ENCODE results near the gene BORCS5.
"Not testable (repeated sequence)": the region's sequence is repeated elsewhere in the genome, so short reads cannot be mapped to it uniquely, and the experiment has no call there.

The BORCS5 gene

DNA sequence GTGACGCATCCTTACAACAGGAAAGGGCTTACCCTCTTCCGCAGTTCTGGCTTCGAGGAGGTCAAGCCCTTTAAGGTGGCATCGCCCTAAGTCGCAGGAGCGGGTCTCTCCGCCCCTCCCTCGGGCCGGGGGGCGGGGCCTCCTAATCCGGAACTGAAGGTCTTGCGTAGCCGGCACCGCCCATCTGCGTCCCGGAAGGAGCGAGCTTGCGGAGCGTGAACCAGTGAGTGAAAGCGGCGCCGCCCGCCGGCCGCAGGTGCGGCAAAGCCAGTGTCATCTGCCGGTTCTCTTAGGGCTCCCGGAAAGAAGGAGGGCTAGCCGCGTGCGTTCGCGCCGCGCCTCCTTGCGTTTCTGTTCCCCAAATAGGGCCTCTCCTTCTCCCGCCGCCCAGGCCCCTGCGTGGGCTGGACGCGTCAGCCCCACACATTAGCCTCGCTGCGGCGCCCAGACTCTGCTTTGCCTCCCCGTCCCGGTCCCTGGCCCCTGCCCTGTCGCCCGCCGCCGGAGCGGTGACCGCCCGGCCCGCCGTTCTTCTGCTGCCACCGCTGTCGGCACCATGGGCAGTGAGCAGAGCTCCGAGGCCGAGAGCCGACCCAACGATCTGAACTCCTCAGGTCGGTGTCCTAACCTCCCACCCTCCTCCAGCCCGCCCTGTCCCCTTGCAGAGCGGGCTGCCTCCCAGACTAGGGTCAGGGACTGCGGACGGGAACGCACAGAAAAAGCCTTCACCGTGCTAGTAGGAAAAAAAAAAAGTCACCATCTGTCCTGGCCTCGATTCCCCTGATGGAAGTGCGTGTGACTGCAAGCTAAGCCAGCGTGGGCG, at the start of gene BORCS5:
Gene BORCS5 (plus strand): TSS at position 183 of the 823 bp plus-strand sequence. CDS start 374 bp downstream, at position 557.
- in situ Hi-C loops (cut with MboI; ENCODE audit: low sequenced_read_pairs), result loop anchor here (25.0 kb wide), 1 partner anchor 630 kb away; no protein-coding TSS in a partner anchor

DNA sequence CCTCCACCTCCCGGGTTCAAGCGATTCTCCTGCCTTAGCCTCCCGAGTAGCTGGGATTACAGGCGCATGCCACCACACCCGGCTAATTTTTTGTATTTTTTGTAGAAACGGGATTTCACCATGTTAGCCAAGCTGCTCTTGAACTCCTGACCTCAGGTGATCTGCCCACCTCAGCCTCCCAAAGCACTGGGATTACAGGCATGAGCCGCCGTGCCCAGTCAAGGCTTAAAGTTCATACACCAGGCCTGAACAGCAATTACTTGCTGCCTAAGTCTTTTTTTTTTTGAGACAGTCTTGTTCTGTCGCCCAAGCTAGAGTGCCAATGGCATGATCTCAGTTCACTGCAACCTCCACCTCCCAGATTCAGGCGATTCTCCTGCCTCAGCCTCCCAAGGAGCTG, 46.2 kb upstream of the BORCS5 start:
- in situ Hi-C loops (cut with MboI; ENCODE audit: low sequenced_read_pairs), result not testable (repeated sequence)

DNA sequence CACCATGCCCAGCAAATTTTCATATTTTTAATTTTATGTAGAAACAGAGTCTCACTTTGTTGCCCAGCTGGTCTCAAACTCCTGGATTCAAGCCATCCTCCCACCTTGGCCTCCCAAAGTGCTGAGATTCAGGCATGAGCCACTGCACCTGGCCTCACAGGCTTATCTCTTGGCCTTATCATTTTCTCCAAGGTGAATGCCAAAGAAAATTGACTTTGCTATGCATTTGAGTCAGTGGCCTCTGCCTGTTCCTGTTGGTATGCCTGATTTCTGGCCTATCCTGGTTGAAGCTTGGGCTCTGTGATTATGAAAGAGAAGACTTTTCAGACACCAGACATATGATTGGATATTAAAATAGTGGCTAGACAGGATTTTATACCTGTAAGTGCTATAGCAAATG, 41.0 kb upstream of the BORCS5 start:
- in situ Hi-C loops (cut with MboI; ENCODE audit: low sequenced_read_pairs), result no loop called here

DNA sequence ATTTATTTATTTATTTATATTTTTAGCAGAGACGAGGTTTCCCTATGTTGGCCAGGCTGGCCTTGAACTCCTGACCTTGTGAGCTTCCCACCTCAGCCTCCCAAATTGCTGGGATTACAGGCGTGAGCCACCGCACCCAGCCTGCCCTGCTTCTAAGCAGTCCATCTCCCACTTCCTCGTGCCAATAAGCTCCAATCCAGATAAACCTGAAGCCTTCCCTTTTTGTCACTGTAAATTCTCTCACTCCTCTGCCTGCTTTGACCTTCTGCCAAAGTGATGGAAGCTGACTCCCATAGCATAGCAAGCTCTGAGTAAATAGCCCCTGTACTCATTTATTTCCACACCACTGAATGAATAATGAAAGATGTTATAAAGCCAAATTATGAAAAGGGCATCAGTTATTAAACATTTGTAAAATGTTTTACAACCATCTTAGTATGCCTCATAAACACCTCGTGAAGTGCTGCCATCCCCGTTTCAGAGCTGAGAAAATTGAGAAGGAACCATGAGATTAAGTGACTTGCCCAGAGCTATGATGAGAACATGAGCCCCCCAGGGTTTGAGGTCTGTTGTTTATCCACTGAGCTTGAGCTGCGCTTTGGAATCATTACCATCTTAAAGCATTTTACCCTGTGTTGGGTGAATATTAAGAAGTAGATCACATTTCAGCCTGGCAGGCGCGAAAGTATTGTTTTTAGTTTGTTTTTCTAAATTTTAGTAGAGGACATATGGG, 37.3 kb upstream of the BORCS5 start:
- in situ Hi-C loops (cut with MboI; ENCODE audit: low sequenced_read_pairs), result no loop called here

DNA sequence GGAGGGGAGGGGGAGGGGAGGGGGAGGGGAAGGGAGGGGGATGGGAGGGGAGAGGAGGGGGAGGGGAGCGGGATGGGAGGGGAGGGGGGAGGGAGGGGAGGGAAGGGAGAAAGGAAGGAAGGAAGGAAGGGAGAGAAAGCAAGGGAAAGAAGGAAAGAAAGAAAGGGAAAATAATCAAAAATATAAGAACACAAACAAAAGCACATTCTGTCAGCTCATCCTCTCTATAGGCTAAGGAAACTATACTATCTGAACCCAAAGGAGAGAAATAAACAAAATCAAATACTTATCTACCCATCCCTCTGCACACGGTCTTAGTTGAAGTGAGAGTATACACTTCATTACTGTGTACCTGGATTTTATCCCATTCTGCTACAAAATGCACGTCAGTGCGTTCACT, 33.8 kb upstream of the BORCS5 start:
- in situ Hi-C loops (cut with MboI; ENCODE audit: low sequenced_read_pairs), result no loop called here

DNA sequence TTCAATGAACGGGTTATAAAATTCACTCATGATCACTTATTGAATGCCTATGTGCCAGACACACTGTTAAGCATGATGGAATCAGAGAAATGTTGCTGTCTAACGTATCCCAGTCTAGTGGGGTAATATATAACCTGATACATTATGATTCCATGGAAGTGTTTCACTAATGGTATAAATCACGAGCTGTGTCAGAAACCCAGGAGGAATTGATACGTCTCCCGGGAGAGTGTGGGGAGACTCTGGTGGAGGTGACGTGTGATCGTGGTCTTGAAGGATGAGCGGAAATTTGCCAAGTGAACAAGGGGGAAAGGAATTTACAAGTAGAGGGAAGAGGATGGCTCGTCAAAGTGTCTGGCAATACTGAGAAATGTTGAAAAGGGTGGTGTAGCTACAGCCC, 33.3 kb upstream of the BORCS5 start:
- in situ Hi-C loops (cut with MboI; ENCODE audit: low sequenced_read_pairs), result no loop called here

DNA sequence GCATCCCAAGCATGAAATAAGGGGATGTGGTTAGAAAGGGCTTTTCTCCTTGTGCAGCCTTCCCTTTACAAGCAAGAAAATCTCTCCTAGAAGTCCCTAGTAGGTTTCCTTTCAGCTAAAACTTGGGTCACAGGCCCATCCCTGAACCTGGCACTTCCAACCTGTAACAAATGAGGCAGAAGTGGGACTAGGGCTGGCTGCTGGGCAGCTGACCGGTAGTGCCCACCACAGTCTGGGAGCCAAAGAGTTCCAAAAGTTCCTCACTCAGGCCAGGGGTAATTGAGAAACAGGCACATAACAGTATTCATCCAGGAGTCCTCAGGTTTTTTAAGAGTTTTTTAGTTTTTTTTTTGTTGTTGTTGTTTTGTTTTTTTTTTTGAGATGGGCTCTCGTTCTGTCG, 30.6 kb upstream of the BORCS5 start:
- in situ Hi-C loops (cut with MboI; ENCODE audit: low sequenced_read_pairs), result loop anchor here (25.0 kb wide), 1 partner anchor 764 kb away; no protein-coding TSS in a partner anchor

DNA sequence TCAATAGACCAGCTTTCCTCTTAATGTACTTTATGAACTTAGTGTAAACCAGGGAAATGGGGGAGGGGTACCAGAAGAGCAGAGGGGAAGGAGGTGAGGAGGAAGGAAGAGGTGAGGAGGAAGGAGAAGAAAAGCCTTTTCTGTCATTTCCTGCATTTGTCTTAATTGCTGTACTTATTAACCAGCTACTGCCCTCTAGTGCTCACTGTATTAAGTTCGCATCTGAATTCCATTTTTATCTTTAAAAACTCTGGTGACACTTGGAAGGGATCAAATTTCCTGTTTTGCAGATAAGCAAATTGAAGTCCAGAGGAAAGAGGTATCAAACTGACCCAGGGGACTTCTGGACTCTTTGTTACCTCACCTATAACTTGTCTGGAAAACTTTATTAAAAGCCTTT, 29.1 kb upstream of the BORCS5 start:
- in situ Hi-C loops (cut with MboI; ENCODE audit: low sequenced_read_pairs), result loop anchor here (25.0 kb wide), 1 partner anchor 766 kb away; no protein-coding TSS in a partner anchor

DNA sequence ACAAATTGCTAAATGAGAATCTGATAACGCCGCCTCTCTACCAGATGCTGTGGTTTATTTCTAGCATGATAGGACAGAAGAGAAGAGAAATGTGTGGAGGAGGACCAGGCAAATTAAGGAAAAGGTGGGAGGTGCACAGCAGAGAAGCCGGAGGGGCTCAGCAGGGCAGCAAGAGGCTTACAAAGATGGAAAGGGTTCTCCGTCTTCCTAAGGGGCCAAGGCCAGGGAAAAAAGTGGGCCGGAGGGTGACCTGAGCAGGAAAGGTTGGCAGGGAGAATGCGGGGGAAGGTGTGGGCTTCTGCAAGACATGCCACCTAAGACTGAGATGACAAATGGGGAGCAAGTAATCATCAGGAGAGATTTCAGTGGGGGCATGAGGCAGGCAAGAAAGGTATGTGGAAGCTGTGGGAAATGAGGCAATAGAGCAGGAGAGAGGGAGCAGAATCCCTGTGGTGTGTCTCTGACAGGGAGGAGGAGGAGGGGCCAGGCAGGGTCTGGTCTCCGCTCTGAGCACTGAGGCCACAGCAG, 25.6 kb upstream of the BORCS5 start:
- in situ Hi-C loops (cut with MboI; ENCODE audit: low sequenced_read_pairs), result loop anchor here (25.0 kb wide), 1 partner anchor 769 kb away; no protein-coding TSS in a partner anchor

DNA sequence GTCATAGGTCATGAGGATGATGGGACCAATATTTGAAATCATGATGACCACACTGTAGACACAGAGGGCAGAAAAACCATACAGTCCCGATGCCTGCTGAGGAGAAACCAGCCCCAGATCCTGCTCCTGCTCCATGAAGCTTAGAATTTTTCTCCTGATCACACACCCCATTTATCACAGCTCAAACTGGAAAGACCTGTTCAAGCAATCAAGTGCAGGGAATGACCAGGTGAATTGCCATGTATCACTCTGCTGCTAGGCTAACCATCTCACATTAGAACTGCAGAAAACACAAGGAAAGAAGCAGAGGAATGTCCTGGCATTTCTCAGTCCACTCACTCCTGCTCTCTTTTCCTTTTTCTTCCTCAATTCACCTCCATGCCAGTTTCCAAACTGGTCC, 25.0 kb upstream of the BORCS5 start:
- in situ Hi-C loops (cut with MboI; ENCODE audit: low sequenced_read_pairs), result loop anchor here (25.0 kb wide), 1 partner anchor 770 kb away; no protein-coding TSS in a partner anchor

DNA sequence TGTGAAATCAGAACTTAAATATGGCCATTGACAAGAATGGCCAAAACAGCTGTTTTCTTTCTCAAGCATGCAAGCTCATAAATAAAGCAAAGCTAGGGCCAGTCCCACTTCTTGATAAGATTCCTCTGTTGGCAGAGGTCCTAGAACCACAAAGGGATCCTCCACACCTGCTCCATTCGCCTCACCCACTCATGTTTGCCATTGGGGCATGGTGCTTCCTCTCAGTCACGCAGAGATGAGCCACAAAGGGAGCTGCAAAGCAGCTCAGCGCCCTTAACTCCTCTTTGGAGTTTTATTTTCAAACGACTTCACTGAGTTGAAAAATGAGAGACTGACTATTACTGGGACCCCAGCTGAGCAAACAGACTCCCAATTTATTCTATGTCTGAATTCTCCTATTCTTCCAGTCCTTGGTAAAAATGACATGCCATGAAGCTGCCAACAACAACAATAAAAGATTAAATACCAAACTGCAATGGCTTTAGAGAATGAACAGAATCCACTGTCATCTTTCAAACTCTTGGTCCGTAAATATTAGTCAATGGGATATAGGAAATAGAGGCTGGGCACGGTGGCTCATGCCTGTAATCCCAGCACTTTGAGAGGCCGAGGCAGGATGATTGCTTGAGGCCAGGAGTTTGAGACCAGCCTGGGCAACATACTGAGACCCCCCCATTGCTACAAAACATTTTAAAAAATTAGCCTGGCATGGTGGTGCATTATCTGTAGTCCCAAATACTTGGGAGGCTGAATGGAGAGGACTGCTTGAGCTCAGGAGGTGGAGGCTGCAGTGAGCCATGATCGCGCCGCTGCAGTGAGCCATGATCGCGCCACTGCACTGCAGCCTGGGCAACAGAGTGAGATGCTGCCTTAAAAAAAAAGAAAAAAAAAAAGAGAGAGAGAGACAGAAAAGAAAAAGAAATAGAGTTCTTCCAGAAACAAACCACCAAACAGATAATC, 23.2 kb upstream of the BORCS5 start:
- in situ Hi-C loops (cut with MboI; ENCODE audit: low sequenced_read_pairs), result loop anchor here (25.0 kb wide), 1 partner anchor 771 kb away; no protein-coding TSS in a partner anchor

DNA sequence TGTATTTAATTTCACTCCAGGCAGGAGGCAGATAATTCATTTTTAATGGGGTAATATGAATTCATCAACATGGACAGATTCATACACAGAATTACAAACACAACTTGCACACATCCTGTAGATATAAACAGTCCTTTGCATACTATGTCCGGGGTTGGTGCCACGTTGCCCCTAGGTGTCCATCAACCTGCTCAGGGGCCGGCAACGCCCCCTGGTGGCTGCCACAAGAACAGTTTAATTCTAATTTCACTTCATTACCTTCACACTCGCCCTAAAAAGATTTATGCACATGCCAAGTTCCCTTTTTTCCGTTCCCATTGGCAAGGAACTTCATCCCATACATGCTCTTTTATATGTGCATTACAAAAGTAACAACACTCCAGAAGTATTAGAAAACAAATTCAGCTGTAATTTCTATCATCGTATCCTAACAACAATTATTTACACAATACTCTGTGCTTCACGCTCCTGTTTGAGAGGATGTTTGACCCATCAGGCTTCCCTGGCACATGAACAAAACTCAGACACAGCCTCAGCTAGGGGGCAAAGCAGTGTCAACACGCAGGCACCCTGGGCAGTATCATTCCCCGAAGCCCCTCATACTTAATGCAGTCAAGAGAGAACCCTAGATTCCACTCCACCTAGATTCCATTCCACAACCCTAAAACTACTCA, 22.4 kb upstream of the BORCS5 start:
- in situ Hi-C loops (cut with MboI; ENCODE audit: low sequenced_read_pairs), result loop anchor here (25.0 kb wide), 1 partner anchor 772 kb away; no protein-coding TSS in a partner anchor

DNA sequence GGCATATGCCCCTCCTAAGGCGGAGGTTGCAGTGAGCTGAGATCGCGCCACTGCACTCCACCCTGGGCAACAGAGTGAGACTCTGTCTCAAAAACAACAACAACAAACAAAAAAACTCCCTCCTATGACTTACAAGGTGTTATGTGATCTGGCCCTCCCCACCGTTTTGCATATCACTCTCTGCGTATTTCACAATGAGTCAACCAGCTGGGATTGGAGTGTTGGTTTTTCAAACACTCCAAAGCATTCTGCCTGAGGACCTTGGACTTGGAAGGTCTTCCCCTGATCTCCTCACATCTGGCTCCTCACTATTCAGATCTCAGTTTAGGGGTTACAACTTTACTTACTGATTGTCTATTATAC, 20.8 kb upstream of the BORCS5 start:
- in situ Hi-C loops (cut with MboI; ENCODE audit: low sequenced_read_pairs), result loop anchor here (25.0 kb wide), 1 partner anchor 774 kb away; no protein-coding TSS in a partner anchor

DNA sequence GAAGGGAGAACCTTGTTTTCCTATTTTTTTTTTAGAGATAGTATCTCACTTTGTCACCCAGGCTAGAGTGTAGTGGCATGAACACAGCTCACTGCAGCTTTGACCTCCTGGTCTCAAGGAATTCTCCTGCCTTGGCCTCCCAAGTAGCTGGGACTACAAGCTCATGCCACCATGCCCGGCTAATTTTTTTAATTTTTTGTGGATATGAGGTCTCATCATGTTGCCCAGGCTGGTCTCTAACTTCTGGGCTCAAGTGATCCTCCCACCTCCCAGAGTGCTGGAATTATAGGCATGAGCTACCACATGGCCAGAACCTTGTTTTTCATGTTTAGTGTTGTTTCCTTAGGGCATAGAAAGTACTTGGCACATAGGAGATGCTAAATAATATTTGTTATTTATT, 20.4 kb upstream of the BORCS5 start:
- in situ Hi-C loops (cut with MboI; ENCODE audit: low sequenced_read_pairs), result loop anchor here (25.0 kb wide), 1 partner anchor 774 kb away; no protein-coding TSS in a partner anchor

DNA sequence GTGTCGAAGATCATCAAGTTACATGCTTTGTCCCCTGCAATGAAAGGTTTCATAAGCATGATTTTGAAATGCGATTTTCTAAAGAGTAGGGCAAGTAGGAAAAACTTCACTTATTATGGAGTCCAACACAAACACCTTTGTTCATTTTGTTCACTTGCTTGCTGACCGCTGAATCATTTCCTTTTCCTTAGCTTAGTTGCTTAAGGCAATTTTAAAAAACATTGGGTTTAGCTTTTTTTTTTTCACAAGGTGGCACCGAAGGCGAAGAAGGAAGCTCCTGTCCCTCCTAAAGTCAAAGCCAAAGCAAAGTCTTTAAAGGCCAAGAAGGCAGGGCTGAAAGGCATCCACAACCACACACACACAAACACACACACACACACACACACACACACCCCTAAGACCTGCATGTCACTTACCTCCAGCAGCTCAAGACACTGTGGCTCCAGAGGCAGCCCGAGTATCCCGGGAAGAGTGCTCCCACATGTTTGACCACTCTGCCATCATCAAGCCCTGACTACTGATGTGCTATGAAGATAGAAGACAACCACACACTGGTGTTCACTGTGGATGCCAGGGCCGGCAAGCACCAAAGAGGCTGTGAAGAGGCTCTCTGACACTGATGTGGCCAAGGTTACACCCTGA, 18.2 kb upstream of the BORCS5 start:
- in situ Hi-C loops (cut with MboI; ENCODE audit: low sequenced_read_pairs), result loop anchor here (25.0 kb wide), 1 partner anchor 776 kb away; no protein-coding TSS in a partner anchor

DNA sequence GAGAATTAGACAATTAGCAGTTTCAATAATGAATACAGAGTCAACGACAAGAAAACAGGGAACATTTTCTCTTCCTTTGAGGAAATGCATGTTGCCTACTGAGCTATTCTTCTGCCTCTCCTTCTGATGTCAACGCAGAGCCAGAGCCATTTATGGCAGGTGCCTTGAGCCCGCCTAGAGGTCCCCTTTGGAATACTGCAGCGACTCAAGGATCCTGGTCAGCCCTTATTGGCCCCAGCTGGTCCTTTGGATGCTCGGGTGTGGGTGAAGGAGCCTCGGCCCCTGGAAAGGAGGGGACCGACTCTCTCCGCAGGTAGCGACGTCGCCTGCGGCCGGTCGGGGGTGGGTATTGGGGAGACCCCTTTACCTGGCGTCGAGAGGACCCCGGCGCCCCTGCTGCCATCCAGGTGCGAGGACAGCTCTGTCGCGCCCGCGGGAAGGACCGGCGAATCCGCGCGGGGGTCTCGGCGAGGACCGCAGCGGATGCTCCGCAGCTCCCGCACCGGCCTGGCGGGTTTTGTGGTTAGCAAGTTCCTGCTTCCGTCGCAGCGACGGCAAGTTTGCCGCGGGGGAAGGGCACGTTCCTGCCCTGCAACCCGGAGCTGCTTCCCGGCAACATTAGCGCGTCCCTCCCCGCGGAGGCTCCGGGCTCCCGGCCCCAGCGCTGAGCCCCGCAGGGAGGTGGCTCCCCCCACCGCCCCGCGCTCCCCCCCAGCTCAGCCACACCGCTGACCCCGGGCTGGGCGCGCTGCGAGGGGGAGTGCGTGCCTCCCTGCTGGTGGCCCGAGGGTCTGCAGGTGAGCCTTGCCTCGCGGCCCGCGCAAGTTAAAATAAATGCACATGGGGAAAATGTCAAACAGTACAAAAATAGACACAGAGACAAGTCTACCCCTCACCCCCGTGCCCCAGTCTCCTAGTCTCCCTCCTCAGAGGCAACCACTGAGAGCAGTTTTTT, 6.9 kb upstream of the BORCS5 start, which contains the start of gene MANSC1:
Gene MANSC1 (minus strand): TSS at position 532 of the 955 bp plus-strand sequence. CDS start 6,928 bp downstream, outside the sequence.
- in situ Hi-C loops (cut with MboI; ENCODE audit: low sequenced_read_pairs), result loop anchor here (25.0 kb wide), 2 partner anchors 637 to 788 kb away; no protein-coding TSS in a partner anchor

DNA sequence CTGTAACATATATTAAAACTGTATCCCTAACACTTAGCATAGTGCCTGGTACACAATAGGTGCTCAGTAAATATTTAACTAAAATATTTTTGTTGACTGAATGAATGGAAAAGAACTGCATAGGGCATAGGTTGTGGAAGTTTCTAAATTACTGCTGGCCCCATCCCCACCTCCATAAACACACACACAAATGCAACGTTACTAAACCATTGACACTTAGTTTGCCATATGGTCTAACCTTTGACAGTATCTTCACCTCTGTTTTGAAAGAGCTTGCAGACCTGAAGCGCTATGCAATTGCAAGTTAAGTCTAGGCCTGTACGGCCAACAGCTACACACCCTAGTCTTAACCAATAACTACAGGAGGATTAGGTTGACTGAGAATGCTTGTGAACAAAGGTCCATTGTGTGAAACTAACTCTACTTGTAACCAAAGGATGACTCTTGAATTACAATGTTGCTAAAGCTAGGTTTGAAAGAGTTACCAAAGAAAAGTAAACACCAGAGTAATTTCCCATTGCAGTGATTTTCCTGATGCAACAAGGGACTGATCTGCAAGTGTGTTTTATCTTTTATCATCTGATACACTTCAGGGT, 5.9 kb upstream of the BORCS5 start:
- in situ Hi-C loops (cut with MboI; ENCODE audit: low sequenced_read_pairs), result loop anchor here (25.0 kb wide), 1 partner anchor 636 kb away; no protein-coding TSS in a partner anchor
